HG03378 (cell line): ENCODE results near the gene SEPTIN8.

ENCODE experiments used
- ATAC-seq: cut with Tn5 transposase; IDR thresholded peaks from one replicate; pipeline ENCODE4 v1.9.1; 2021; ENCODE audit warnings: mild to moderate bottlenecking, moderate library complexity; ENCODE audit not compliant: unreplicated experiment

SEPTIN8 gene

GRCh38 chr5:132785365-132785764 is 8.3 kb upstream of the SEPTIN8 start:
- no peak for ATAC-seq

GRCh38 chr5:132782101-132782500 is 5.1 kb upstream of the SEPTIN8 start:
- ATAC-seq, result no peak

GRCh38 chr5:132781029-132781428 is 4.0 kb upstream of the SEPTIN8 start:
- no peak for ATAC-seq

- no peak for ATAC-seq
Observed at GRCh38 chr5:132780577-132780976, 3.5 kb upstream of the SEPTIN8 start.

GRCh38 chr5:132779961-132780360 is 2.9 kb upstream of the SEPTIN8 start:
- no peak for ATAC-seq

- ATAC-seq, result no peak
Observed at GRCh38 chr5:132778856-132779255, 1.8 kb upstream of the SEPTIN8 start.

- ATAC-seq, result no peak
Observed at GRCh38 chr5:132778129-132778528, 1.1 kb upstream of the SEPTIN8 start.

GRCh38 chr5:132776938-132777208 is 166 bp downstream of the SEPTIN8 start:
- no peak for ATAC-seq

- ATAC-seq, result no peak
Observed at GRCh38 chr5:132776131-132776937, 705 bp downstream of the SEPTIN8 start.

GRCh38 chr5:132775476-132775961 is 1.5 kb downstream of the SEPTIN8 start:
- ATAC-seq, result no peak

GRCh38 chr5:132774896-132775295 is 2.1 kb downstream of the SEPTIN8 start:
- no peak for ATAC-seq

- no peak for ATAC-seq
Observed at GRCh38 chr5:132774406-132774805, 2.6 kb downstream of the SEPTIN8 start.

GRCh38 chr5:132773601-132774355 is 3.3 kb downstream of the SEPTIN8 start:
- ATAC-seq, result no peak

GRCh38 chr5:132773114-132773513 is 3.9 kb downstream of the SEPTIN8 start:
- no peak for ATAC-seq

GRCh38 chr5:132772291-132773070 is 4.6 kb downstream of the SEPTIN8 start:
- ATAC-seq, result no peak

- ATAC-seq, result no peak
Observed at GRCh38 chr5:132771503-132771998, 5.5 kb downstream of the SEPTIN8 start.

GRCh38 chr5:132770476-132771159 is 6.4 kb downstream of the SEPTIN8 start:
- ATAC-seq, result no peak

GRCh38 chr5:132768485-132768868 is 8.6 kb downstream of the SEPTIN8 start:
- no peak for ATAC-seq

GRCh38 chr5:132767150-132767549 is 9.9 kb downstream of the SEPTIN8 start:
- no peak for ATAC-seq

GRCh38 chr5:132766806-132767055 is 10.3 kb downstream of the SEPTIN8 start:
- no peak for ATAC-seq
